ENCODE data around the gene GOLGB1. TPM values are rescaled to one million over a fixed set of nuclear protein-coding genes. Genes with fewer than 3 reads are reported as not detected.

The GOLGB1 gene
- total and polyA plus RNA-seq, 10 of the 15 experiments (the other 5 are each of a cell fraction or from before 2014, with no cell fraction given), result 7.4 to 34.5 (median 21.8) TPM

- FAIRE-seq, result no peak
- H3K27ac ChIP-seq (ENCODE audit: control insufficient read depth, insufficient read depth), result no peak overlapping the region
- ChIA-PET POLR2A (no interaction called here), SMC1A (ENCODE audit: uncharacterized antibody, unreplicated experiment) (interaction anchor here (1.1 to 1.9 kb wide), 6 partner anchors 9 to 28 kb away, joined by 3 to 6 read pairs (median 6); partner anchors contain the start of gene HCLS1), RAD21 (ENCODE audit: unreplicated experiment) (no interaction called here), CTCF (no interaction called here)
- H2AFZ ChIP-seq (ENCODE audit: control insufficient read depth, low read depth, low read length), result no peak overlapping the region
- no peak for ATAC-seq
- no peaks in the 10 kb centered on the region for H3K4me1 ChIP-seq (ENCODE audit: control insufficient read depth, insufficient read depth, low read length)
- no peak for DNase-seq (ENCODE audit: low read depth, low spot score)
- BruUV-seq (replicated peaks), result no TSS peak
- no peak overlapping the region for H3K4me3 ChIP-seq
- in situ Hi-C loops (cut with MboI) (no loop called here), intact Hi-C loops (cut with micrococcal nuclease; ENCODE audit: unreplicated experiment) (no loop called here)
- TF ChIP-seq GATAD2B (conservative IDR thresholded peaks at IDR 0.05; ENCODE audit: low read depth), result no peak
- H3K27me3 ChIP-seq (replicated peaks in 1 of 2; ENCODE audit: control insufficient read depth in 2 of 2, insufficient read depth in 2 of 2, low read length in 1 of 2), result no peaks in the 10 kb centered on the region
- H4K20me1 ChIP-seq (ENCODE audit: control insufficient read depth, insufficient read depth), result no peaks in the 10 kb centered on the region
- H3K9ac ChIP-seq (ENCODE audit: control insufficient read depth, insufficient read depth, low read length), result no peak overlapping the region
- no peaks in the 10 kb centered on the region for H3K9me3 ChIP-seq (replicated peaks; ENCODE audit: control insufficient read depth, insufficient read depth, low read length)
- no peaks in the 10 kb centered on the region for H3K79me2 ChIP-seq (ENCODE audit: control insufficient read depth, insufficient read depth, low read length)
- H3K4me2 ChIP-seq (ENCODE audit: control insufficient read depth, insufficient read depth), result no peak overlapping the region
- H3K36me3 ChIP-seq (ENCODE audit: control insufficient read depth in 2 of 2, insufficient read depth in 2 of 2, low read length in 1 of 2), result peaks cover 2 to 11% of the 10 kb centered on the region in 2 experiments
These were observed 78.9 kb downstream of the GOLGB1 start for GRCh38 chr3:121670676-121671075.

- Histone ChIP-seq H3K4me2 (ENCODE audit: control insufficient read depth, insufficient read depth) (no peak overlapping the region), H3K27me3 (replicated peaks in 1 of 2; ENCODE audit: control insufficient read depth in 2 of 2, insufficient read depth in 2 of 2, low read length in 1 of 2) (no peaks in the 10 kb centered on the region), H4K20me1 (ENCODE audit: control insufficient read depth, insufficient read depth) (no peaks in the 10 kb centered on the region), H3K4me1 (ENCODE audit: control insufficient read depth, insufficient read depth, low read length) (no peaks in the 10 kb centered on the region), H3K4me3 (no peak overlapping the region), H2AFZ (ENCODE audit: control insufficient read depth, low read depth, low read length) (no peak overlapping the region), H3K79me2 (ENCODE audit: control insufficient read depth, insufficient read depth, low read length) (no peaks in the 10 kb centered on the region), H3K9me3 (replicated peaks; ENCODE audit: control insufficient read depth, insufficient read depth, low read length) (no peaks in the 10 kb centered on the region), H3K9ac (ENCODE audit: control insufficient read depth, insufficient read depth, low read length) (no peak overlapping the region), H3K27ac (ENCODE audit: control insufficient read depth, insufficient read depth) (no peak overlapping the region), H3K36me3 (ENCODE audit: control insufficient read depth in 2 of 2, insufficient read depth in 2 of 2, low read length in 1 of 2) (peaks cover 2 to 22% of the 10 kb centered on the region in 2 experiments)
- in situ Hi-C loops (cut with MboI), result no loop called here
- ChIA-PET CTCF (no interaction called here), POLR2A (interaction anchor here (0.5 kb wide), 1 partner anchor 120 kb away, joined by 3 read pairs; no protein-coding TSS in a partner anchor), RAD21 (ENCODE audit: unreplicated experiment) (no interaction called here), SMC1A (ENCODE audit: uncharacterized antibody, unreplicated experiment) (interaction anchor here (1.1 to 1.2 kb wide), 2 partner anchors 12 to 28 kb away, joined by 3 read pairs; no protein-coding TSS in a partner anchor)
- no TSS peak for BruUV-seq (replicated peaks)
- WGBS (ENCODE audit: insufficient coverage, insufficient replicate concordance, low lambda C conversion rate, missing lambda C conversion rate), result 92% methylated on average over 4 of the region's 4 CpGs
- intact Hi-C loops (cut with micrococcal nuclease; ENCODE audit: unreplicated experiment), result loop anchor here (10.0 kb wide), 2 partner anchors 327 to 427 kb away; no protein-coding TSS in a partner anchor
- no peak for DNase-seq (ENCODE audit: low read depth, low spot score)
- FAIRE-seq, result no peak
- ATAC-seq, result no peak
- TF ChIP-seq ZNF274 (IDR thresholded peaks at IDR 0.05; ENCODE audit: insufficient read depth, insufficient read length) (no peak), ZNF622 (IDR thresholded peaks at IDR 0.05) (no peak), IKZF1 (conservative IDR thresholded peaks at IDR 0.05) (no peak), ETV6 (conservative IDR thresholded peaks at IDR 0.05 in 1 of 2, IDR thresholded peaks at IDR 0.05 in 1 of 2; ENCODE audit: borderline replicate concordance in 1 of 2, low read depth in 1 of 2) (no peak), KAT2A (conservative IDR thresholded peaks at IDR 0.05; ENCODE audit: control insufficient read depth, low read depth, low read length) (no peak), NBN (IDR thresholded peaks at IDR 0.05) (no peak), MAX (IDR thresholded peaks at IDR 0.05; ENCODE audit: low read depth, low read length) (no peak), CUX1 (IDR thresholded peaks at IDR 0.05; ENCODE audit: insufficient replicate concordance, low read depth, low read length) (no peak)
These were observed 82.2 kb downstream of the GOLGB1 start for GRCh38 chr3:121667333-121667732.

Measured in GM12878 (cell line).